A549 (cell line): ENCODE data around the gene TCF12. TPM values are rescaled to one million over a fixed set of nuclear protein-coding genes. Genes with fewer than 3 reads are reported as not detected.

Source experiments
- ATAC-seq, 2 experiments: fragments of 200-7000 bp in 1 of 2; fragments of >200 bp in 1 of 2; cut with Nextera tagmentation in 1 of 2; cut with Tn5 transposase in 1 of 2; 3 replicates each; pipeline versions ENCODE4 v1.8.0 to v1.9.1; 2018 to 2020; ENCODE audit warnings: mild to moderate bottlenecking in 1 of 2, moderate library complexity in 1 of 2
- CTCF ChIA-PET: fragments of 300-600 bp; sonication (Branson Sonifier 250); formaldehyde crosslinking; extraction: SDS; loops from one replicate; lab custom pipeline; 2021; ENCODE audit warnings: antibody characterized with exemption, inconsistent platforms; lab: Yijun Ruan, JAX
- POLR2A ChIA-PET: fragments of 350-600 bp; formaldehyde crosslinking; extraction: SDS; loops from one replicate; lab custom pipeline; 2021; ENCODE audit warnings: antibody characterized with exemption, inconsistent platforms; lab: Yijun Ruan, JAX
- DNase-seq, 2 experiments: peaks; one replicate each; pipeline versions ENCODE4 v3.0.0 to v3.0.0-alpha.2; 2011 to 2016; ENCODE audit warnings: low read depth in 1 of 2, low spot score in 1 of 2
- FAIRE-seq: peaks from 2 replicates; lab custom pipeline; 2011; peaks lifted over from hg19 to GRCh38; lab: Jason Lieb, UNC
- H3K27ac ChIP-seq, 2 experiments: fragments of >200 bp; sonication (Bioruptor Twin); formaldehyde crosslinking; 3 replicates each; pipeline ENCODE4 v1.5.1; 2016 to 2017
- H3K4me1 ChIP-seq: fragments of >200 bp; sonication (Bioruptor Twin); formaldehyde crosslinking; 3 replicates; pipeline ENCODE4 v1.6.1; 2016
- H3K4me2 ChIP-seq: fragments of >200 bp; sonication (Bioruptor Twin); formaldehyde crosslinking; 3 replicates; pipeline ENCODE4 v1.6.1; 2016
- H3K4me3 ChIP-seq: fragments of >200 bp; sonication (Bioruptor Twin); formaldehyde crosslinking; 3 replicates; pipeline ENCODE4 v1.5.1; 2016
- H3K9me3 ChIP-seq: fragments of >200 bp; sonication (Bioruptor Twin); formaldehyde crosslinking; 3 replicates; pipeline ENCODE4 v1.6.1; 2016
- BHLHE40 ChIP-seq: IDR thresholded peaks from 2 replicates; pipeline ENCODE4 v1.6.1; 2012; ENCODE audit warnings: low read depth, low read length, inconsistent platforms
- CBX2 ChIP-seq: fragments of 200-600 bp; sonication (generic); IDR thresholded peaks from 2 replicates; pipeline ENCODE4 v1.6.1; 2016; ENCODE audit warnings: low read depth, mild to moderate bottlenecking, borderline replicate concordance
- CBX8 ChIP-seq: fragments of 200-600 bp; sonication (generic); IDR thresholded peaks from 2 replicates; pipeline ENCODE4 v1.6.1; 2016
- CEBPB ChIP-seq, 2 experiments: fragments of >200 bp in 1 of 2; sonication (Bioruptor Twin) in 1 of 2; formaldehyde crosslinking in 1 of 2; IDR thresholded peaks; 2 replicates each; pipeline ENCODE4 v1.6.1; 2012 to 2016
- CHD2 ChIP-seq: fragments of 150-350 bp; IDR thresholded peaks from 2 replicates; pipeline ENCODE4 v1.6.1; 2014; ENCODE audit warnings: low read length; ENCODE audit not compliant: partially characterized antibody
- EHF ChIP-seq: fragments of 250-450 bp; sonication (Bioruptor Pico); IDR thresholded peaks from 2 replicates; pipeline ENCODE4 v1.5.0; 2020; ENCODE audit warnings: mild to moderate bottlenecking
- ESRRA ChIP-seq: fragments of 150-350 bp; IDR thresholded peaks from 2 replicates; pipeline ENCODE4 v1.6.1; 2014; ENCODE audit warnings: mild to moderate bottlenecking, low read length, borderline replicate concordance
- FOSB ChIP-seq: fragments of 250-450 bp; sonication (Bioruptor Pico); IDR thresholded peaks from 2 replicates; pipeline ENCODE4 v1.5.0; 2020; ENCODE audit warnings: mild to moderate bottlenecking, moderate library complexity
- GATA3 ChIP-seq: IDR thresholded peaks from 2 replicates; pipeline ENCODE4 v1.6.1; 2012; ENCODE audit warnings: borderline replicate concordance
- HOXB5 ChIP-seq: fragments of 250-450 bp; sonication (Bioruptor Pico); IDR thresholded peaks from 2 replicates; pipeline ENCODE4 v1.5.0; 2020; ENCODE audit warnings: mild to moderate bottlenecking, moderate library complexity
- JUNB ChIP-seq: fragments of >200 bp; sonication (Bioruptor Twin); formaldehyde crosslinking; IDR thresholded peaks from 2 replicates; pipeline ENCODE4 v1.6.1; 2016
- KDM5A ChIP-seq: fragments of 200-600 bp; sonication (generic); IDR thresholded peaks from 2 replicates; pipeline ENCODE4 v1.6.1; 2016; ENCODE audit warnings: antibody characterized with exemption, mild to moderate bottlenecking
- MYC ChIP-seq: IDR thresholded peaks from 2 replicates; pipeline ENCODE4 v1.6.1; 2012; ENCODE audit warnings: mild to moderate bottlenecking, inconsistent platforms, low read length, improper control_type of control experiment, borderline replicate concordance
- NFE2L2 ChIP-seq: fragments of 150-350 bp; conservative IDR thresholded peaks from 2 replicates; pipeline ENCODE4 v1.6.1; 2014; ENCODE audit warnings: low read length
- NR3C1 ChIP-seq: fragments of >200 bp; sonication (Bioruptor Twin); formaldehyde crosslinking; IDR thresholded peaks from 3 replicates; pipeline ENCODE4 v1.6.1; 2017
- POLR2A ChIP-seq: IDR thresholded peaks from 2 replicates; pipeline ENCODE4 v1.6.1; 2012; ENCODE audit warnings: mild to moderate bottlenecking, low read length
- POLR2AphosphoS2 ChIP-seq: conservative IDR thresholded peaks from 2 replicates; pipeline ENCODE4 v1.6.1; 2012; ENCODE audit warnings: low read length, improper control_type of control experiment, inconsistent platforms
- RCOR1 ChIP-seq: fragments of 150-350 bp; IDR thresholded peaks from 2 replicates; pipeline ENCODE4 v1.6.1; 2014; ENCODE audit warnings: antibody characterized with exemption, low read length, low read depth
- RNF2 ChIP-seq: fragments of 200-600 bp; sonication (generic); IDR thresholded peaks from 2 replicates; pipeline ENCODE4 v1.6.1; 2016; ENCODE audit warnings: low read depth, mild to moderate bottlenecking, antibody characterized with exemption, moderate library complexity, borderline replicate concordance
- TFCP2L1 ChIP-seq: fragments of 250-450 bp; sonication (Bioruptor Pico); IDR thresholded peaks from 2 replicates; pipeline ENCODE4 v1.5.0; 2021; ENCODE audit warnings: mild to moderate bottlenecking
- TP53 ChIP-seq: fragments of 250-450 bp; sonication (Bioruptor Pico); IDR thresholded peaks from 2 replicates; pipeline ENCODE4 v1.5.0; 2021; ENCODE audit warnings: mild to moderate bottlenecking, moderate library complexity
- ZC3H11A ChIP-seq: fragments of 450-650 bp; IDR thresholded peaks from 2 replicates; pipeline ENCODE4 v1.6.1; 2014; ENCODE audit warnings: antibody characterized with exemption, mild to moderate bottlenecking
- ZFP36 ChIP-seq: fragments of 450-650 bp; IDR thresholded peaks from 2 replicates; pipeline ENCODE4 v1.6.1; 2014; ENCODE audit warnings: borderline replicate concordance; ENCODE audit not compliant: partially characterized antibody
- ZNF302 ChIP-seq: fragments of 250-450 bp; sonication (Bioruptor Pico); IDR thresholded peaks from 2 replicates; pipeline ENCODE4 v1.9.0; 2021; ENCODE audit warnings: inconsistent platforms, mild to moderate bottlenecking, moderate library complexity
- ZSCAN20 ChIP-seq: fragments of 250-450 bp; sonication (Bioruptor Pico); IDR thresholded peaks from 2 replicates; pipeline ENCODE4 v1.8.0; 2022; ENCODE audit warnings: mild to moderate bottlenecking, moderate library complexity
- WGBS: methylation state at CpG from one replicate; pipeline ENCODE4 v1.1.6; 2017; ENCODE audit errors: missing lambda C conversion rate; 5-methylcytosine and 5-hydroxymethylcytosine counted together
- polyA plus RNA-seq, 4 experiments: library from polyadenylated mRNA; depleted of rRNA in 3 of 4; stranded (reverse); fragments of >200 nt; fragmentation: RNase III in 1 of 4; extraction: RNeasy Plus Mini Kit Qiagen cat#74134 plus additional on column Dnase treatment in 1 of 4; gene quantifications; 2 replicates in 3 of 4; 3 replicates in 1 of 4; pipeline ENCODE4 v1.2.3, GENCODE V29; 2011 to 2017
- TF ChIP-seq, protein P1 (sequence below): fragments of >200 bp; sonication (Bioruptor Twin); formaldehyde crosslinking; IDR thresholded peaks from 3 replicates; pipeline ENCODE4 v1.6.1; 2016
- TF ChIP-seq, protein P2 (sequence below): IDR thresholded peaks from 2 replicates; pipeline ENCODE4 v1.6.1; 2012; ENCODE audit warnings: low read depth, borderline replicate concordance
- TF ChIP-seq, protein P3 (sequence below): fragments of 250-450 bp; sonication (Bioruptor Pico); IDR thresholded peaks from 2 replicates; pipeline ENCODE4 v1.5.0; 2021; ENCODE audit warnings: mild to moderate bottlenecking, moderate library complexity, borderline replicate concordance
- TF ChIP-seq, protein P4 (sequence below): fragments of 150-350 bp; IDR thresholded peaks from 2 replicates; pipeline ENCODE4 v1.6.1; 2014; ENCODE audit warnings: low read depth, mild to moderate bottlenecking, low read length

Gene TCF12
- polyA plus RNA-seq, 2 of the 4 experiments (the other 2 are of a cell fraction) = 36.3 to 121 TPM

DNA sequence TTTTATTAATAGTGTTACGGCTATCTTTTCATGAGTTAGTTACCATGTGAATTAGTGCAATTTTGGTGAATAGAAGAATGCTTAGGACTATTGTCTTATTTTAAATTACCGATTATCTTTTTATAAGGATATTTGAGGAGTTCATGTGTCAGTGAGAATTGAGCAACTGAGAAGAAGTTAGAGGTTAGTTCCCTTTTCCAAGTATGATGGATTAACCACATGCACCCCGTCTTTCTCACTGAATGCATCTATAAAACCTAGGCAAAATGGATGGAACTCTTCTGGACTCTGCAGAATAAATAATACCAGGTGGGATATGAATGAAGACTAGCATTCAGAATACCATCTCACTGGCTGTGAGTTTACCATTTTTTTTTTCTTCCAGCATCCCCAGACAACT is 74.3 kb downstream of the TCF12 start:
- ChIA-PET POLR2A (no interaction called here), CTCF (no interaction called here)
- WGBS = 94% methylated on average over 3 of the region's 3 CpGs
- DNase-seq (no peak), FAIRE-seq (peak; percentile 18), ATAC-seq (no peak)
- Histone ChIP-seq H3K27ac (no peak overlapping the region), H3K4me1 (peaks cover 24% of the 10 kb centered on the region), H3K4me2 (no peak overlapping the region), H3K4me3 (no peak overlapping the region), H3K9me3 (no peaks in the 10 kb centered on the region)
- TF ChIP-seq ZC3H11A (no peak), MYC (no peak), ZSCAN20 (CRISPR knock-in tag) (no peak), CBX2 (no peak), CHD2 (no peak), RCOR1 (no peak), CBX8 (no peak)
- TF ChIP-seq, protein P1, sequence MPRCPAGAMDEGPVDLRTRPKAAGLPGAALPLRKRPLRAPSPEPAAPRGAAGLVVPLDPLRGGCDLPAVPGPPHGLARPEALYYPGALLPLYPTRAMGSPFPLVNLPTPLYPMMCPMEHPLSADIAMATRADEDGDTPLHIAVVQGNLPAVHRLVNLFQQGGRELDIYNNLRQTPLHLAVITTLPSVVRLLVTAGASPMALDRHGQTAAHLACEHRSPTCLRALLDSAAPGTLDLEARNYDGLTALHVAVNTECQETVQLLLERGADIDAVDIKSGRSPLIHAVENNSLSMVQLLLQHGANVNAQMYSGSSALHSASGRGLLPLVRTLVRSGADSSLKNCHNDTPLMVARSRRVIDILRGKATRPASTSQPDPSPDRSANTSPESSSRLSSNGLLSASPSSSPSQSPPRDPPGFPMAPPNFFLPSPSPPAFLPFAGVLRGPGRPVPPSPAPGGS = no peak

DNA sequence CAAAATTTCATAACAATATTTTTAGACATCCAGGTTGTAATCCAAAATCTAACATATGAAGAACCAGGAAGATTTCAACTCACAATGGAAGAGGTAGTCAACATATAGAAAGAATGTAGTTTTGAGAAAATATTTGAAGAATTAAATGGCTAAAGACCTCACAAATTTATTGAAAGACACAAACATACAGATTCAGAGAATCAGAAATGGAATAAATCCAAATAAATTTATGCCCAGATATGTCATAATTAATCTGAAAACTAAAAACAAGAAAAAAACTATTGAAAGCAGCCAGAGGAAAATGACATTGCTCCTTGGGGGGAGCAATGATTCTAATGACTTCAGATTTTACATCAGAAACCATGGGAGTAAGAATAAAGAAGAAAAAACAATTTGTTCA is 75.8 kb downstream of the TCF12 start:
- TF ChIP-seq NFE2L2 (no peak), GATA3 (no peak), ZC3H11A (no peak), POLR2AphosphoS2 (no peak), CEBPB (IDR thresholded peaks at IDR 0.05) (no peak), RNF2 (no peak), MYC (no peak), CHD2 (no peak), JUNB (no peak), ZSCAN20 (CRISPR knock-in tag) (no peak), TP53 (CRISPR knock-in tag) (no peak), FOSB (CRISPR knock-in tag) (no peak), BHLHE40 (no peak), ESRRA (no peak)
- TF ChIP-seq, protein P1 = no peak
- TF ChIP-seq, protein P2, sequence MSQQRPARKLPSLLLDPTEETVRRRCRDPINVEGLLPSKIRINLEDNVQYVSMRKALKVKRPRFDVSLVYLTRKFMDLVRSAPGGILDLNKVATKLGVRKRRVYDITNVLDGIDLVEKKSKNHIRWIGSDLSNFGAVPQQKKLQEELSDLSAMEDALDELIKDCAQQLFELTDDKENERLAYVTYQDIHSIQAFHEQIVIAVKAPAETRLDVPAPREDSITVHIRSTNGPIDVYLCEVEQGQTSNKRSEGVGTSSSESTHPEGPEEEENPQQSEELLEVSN = no peak
- TF ChIP-seq, protein P3, sequence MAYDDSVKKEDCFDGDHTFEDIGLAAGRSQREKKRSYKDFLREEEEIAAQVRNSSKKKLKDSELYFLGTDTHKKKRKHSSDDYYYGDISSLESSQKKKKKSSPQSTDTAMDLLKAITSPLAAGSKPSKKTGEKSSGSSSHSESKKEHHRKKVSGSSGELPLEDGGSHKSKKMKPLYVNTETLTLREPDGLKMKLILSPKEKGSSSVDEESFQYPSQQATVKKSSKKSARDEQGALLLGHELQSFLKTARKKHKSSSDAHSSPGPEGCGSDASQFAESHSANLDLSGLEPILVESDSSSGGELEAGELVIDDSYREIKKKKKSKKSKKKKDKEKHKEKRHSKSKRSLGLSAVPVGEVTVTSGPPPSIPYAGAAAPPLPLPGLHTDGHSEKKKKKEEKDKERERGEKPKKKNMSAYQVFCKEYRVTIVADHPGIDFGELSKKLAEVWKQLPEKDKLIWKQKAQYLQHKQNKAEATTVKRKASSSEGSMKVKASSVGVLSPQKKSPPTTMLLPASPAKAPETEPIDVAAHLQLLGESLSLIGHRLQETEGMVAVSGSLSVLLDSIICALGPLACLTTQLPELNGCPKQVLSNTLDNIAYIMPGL (CRISPR knock-in tag) = no peak
- ChIA-PET POLR2A (no interaction called here), CTCF (no interaction called here)
- no peak for FAIRE-seq
- peaks cover 8% of the 10 kb centered on the region for H3K4me1 ChIP-seq
- no peak for DNase-seq
- no peak overlapping the region for H3K27ac ChIP-seq
- no peak overlapping the region for H3K4me2 ChIP-seq
- no peak for ATAC-seq
- H3K4me3 ChIP-seq = no peak overlapping the region
- no peaks in the 10 kb centered on the region for H3K9me3 ChIP-seq

DNA sequence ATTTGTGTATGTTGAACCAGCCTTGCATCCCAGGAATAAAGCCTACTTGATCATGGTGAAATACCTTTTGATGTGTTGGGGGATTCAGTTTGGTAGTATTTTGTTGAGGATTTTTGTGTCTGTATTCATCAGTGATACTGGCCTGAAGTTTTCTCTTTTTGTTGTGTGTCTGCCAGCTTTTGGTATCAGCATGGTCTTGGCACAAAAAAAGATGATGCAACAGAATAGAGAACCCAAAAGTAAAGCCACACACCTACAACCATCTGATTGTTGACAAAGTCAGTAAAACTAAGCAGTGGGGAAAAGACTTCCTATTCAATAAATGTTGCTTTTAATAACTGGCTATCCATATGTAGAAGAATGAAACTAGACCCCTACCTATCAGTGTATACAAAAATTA is 77.6 kb downstream of the TCF12 start:
- no peak for DNase-seq
- no peak for ATAC-seq
- H3K4me1 ChIP-seq = no peaks in the 10 kb centered on the region
- H3K4me2 ChIP-seq = no peak overlapping the region
- H3K27ac ChIP-seq = no peak overlapping the region
- ChIA-PET POLR2A (no interaction called here), CTCF (no interaction called here)
- FAIRE-seq = peak; percentile 7
- H3K9me3 ChIP-seq = no peaks in the 10 kb centered on the region
- TF ChIP-seq NFE2L2 (no peak), ZFP36 (no peak), HOXB5 (CRISPR knock-in tag) (no peak), CHD2 (no peak), ZNF302 (CRISPR knock-in tag) (no peak), KDM5A (no peak), POLR2A (no peak), CBX2 (no peak), NR3C1 (no peak), GATA3 (no peak), TFCP2L1 (CRISPR knock-in tag) (no peak), JUNB (no peak), EHF (no peak)
- TF ChIP-seq, protein P1 = no peak
- TF ChIP-seq, protein P4, sequence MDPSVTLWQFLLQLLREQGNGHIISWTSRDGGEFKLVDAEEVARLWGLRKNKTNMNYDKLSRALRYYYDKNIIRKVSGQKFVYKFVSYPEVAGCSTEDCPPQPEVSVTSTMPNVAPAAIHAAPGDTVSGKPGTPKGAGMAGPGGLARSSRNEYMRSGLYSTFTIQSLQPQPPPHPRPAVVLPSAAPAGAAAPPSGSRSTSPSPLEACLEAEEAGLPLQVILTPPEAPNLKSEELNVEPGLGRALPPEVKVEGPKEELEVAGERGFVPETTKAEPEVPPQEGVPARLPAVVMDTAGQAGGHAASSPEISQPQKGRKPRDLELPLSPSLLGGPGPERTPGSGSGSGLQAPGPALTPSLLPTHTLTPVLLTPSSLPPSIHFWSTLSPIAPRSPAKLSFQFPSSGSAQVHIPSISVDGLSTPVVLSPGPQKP = no peak
- no peak overlapping the region for H3K4me3 ChIP-seq
